Endothelial cell (in vitro differentiated cells): ENCODE results near the gene FSCN2. TPM values are rescaled to one million over a fixed set of nuclear protein-coding genes. Genes with fewer than 3 reads are reported as not detected.

ENCODE experiments used
- DNase-seq: peaks from one replicate; pipeline ENCODE4 v3.0.0; 2021; ENCODE audit warnings: low spot score
- H3K27ac Mint-ChIP-seq: one replicate; pipeline ENCODE4 v1.8.0; 2021; ENCODE audit warnings: mixed read lengths, inconsistent platforms; ENCODE audit not compliant: unreplicated experiment
- H3K27me3 Mint-ChIP-seq: one replicate; pipeline ENCODE4 v1.8.0; 2021; ENCODE audit warnings: mild to moderate bottlenecking, moderate library complexity, mixed read lengths, inconsistent platforms; ENCODE audit not compliant: unreplicated experiment
- H3K36me3 Mint-ChIP-seq: one replicate; pipeline ENCODE4 v1.8.0; 2021; ENCODE audit warnings: mild to moderate bottlenecking, low read depth, mixed read lengths, inconsistent platforms; ENCODE audit not compliant: unreplicated experiment
- H3K4me1 Mint-ChIP-seq: one replicate; pipeline ENCODE4 v1.8.0; 2021; ENCODE audit warnings: mild to moderate bottlenecking, mixed read lengths, inconsistent platforms; ENCODE audit not compliant: unreplicated experiment
- H3K4me3 Mint-ChIP-seq: one replicate; pipeline ENCODE4 v1.8.0; 2021; ENCODE audit warnings: mild to moderate bottlenecking, mixed read lengths, inconsistent platforms; ENCODE audit not compliant: unreplicated experiment
- H3K9me3 Mint-ChIP-seq: one replicate; pipeline ENCODE4 v1.8.0; 2021; ENCODE audit warnings: mixed read lengths, inconsistent platforms; ENCODE audit not compliant: unreplicated experiment
- total RNA-seq: library from RNA; stranded (reverse); fragmentation: NEBNext Ultra II Directional; extraction: Animal tissue kit (Norgen Biotek cat#: 25700); gene quantifications from one replicate; pipeline ENCODE4 v1.2.1, GENCODE V29; 2021; ENCODE audit not compliant: unreplicated experiment
- TF ChIP-seq, protein P1 (sequence below): fragments of 200-600 bp; sonication (generic); IDR thresholded peaks from one replicate; pipeline ENCODE4 v1.5.0; 2021; ENCODE audit warnings: antibody characterized with exemption; ENCODE audit not compliant: unreplicated experiment

The FSCN2 gene
- total RNA-seq, 1 donor from 2014 or later = 1.5 TPM

DNA sequence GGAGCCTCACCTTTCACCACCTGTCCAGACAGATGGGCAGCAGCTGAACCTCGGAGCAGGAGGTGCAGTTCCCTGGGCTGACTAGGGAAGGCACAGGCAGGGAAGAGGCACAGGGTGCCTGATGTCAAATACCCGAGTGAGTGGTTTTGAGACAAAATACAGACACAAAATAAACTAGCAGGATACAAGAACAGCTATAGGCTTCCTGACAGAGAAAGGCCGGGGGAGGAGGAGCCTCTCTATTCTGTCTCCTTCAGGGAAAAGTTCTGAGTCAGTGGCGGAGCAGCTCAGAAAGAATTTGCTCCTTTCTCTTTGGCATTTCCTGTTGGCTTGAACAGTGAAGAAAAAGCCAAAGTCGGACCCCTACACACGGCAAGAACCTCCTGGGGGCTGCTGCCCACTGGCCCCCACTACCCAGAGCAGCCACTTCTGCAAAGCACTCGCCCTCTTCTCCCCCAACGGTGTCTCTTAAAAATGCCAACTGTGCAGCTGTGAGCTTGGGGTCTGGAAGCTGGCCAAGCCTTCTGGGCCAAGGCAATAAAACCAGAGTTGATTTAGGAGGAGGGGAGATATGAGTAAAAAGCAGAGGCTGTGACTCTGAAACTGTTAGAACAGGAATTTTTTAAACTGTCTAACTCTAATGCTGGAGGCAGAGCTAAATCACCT is 38.4 kb downstream of the FSCN2 start:
- TF ChIP-seq, protein P1, sequence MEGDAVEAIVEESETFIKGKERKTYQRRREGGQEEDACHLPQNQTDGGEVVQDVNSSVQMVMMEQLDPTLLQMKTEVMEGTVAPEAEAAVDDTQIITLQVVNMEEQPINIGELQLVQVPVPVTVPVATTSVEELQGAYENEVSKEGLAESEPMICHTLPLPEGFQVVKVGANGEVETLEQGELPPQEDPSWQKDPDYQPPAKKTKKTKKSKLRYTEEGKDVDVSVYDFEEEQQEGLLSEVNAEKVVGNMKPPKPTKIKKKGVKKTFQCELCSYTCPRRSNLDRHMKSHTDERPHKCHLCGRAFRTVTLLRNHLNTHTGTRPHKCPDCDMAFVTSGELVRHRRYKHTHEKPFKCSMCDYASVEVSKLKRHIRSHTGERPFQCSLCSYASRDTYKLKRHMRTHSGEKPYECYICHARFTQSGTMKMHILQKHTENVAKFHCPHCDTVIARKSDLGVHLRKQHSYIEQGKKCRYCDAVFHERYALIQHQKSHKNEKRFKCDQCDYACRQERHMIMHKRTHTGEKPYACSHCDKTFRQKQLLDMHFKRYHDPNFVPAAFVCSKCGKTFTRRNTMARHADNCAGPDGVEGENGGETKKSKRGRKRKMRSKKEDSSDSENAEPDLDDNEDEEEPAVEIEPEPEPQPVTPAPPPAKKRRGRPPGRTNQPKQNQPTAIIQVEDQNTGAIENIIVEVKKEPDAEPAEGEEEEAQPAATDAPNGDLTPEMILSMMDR = no peak
- H3K4me3 Mint-ChIP-seq = no peak overlapping the region
- H3K4me1 Mint-ChIP-seq = peaks cover 8% of the 10 kb centered on the region
- peak overlapping the region; percentile 89 for H3K27ac Mint-ChIP-seq
- H3K9me3 Mint-ChIP-seq = no peaks in the 10 kb centered on the region
- peaks cover 2% of the 10 kb centered on the region for H3K27me3 Mint-ChIP-seq
- DNase-seq = peak; percentile 28
- H3K36me3 Mint-ChIP-seq = peaks cover 37% of the 10 kb centered on the region

DNA sequence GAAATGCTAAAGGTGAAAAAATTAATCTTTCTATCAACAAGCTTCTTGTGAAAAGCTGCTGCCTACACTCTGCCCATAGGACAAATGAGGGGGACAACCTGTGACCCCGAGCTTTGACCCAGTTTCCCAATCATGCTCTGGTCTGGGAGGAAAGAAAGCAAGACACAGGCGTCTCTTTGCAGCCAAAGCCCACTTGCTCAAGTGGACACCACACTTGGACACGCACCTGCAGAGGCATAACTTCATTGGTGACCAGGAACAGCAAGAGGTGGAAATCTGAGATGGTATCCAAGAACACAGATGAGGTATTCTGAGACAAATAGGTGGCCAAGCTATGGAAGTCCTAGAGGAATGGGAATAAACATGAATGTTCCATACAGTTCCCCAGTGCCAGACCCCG is 39.0 kb downstream of the FSCN2 start:
- H3K4me1 Mint-ChIP-seq = peaks cover 8% of the 10 kb centered on the region
- H3K27me3 Mint-ChIP-seq = peaks cover 2% of the 10 kb centered on the region
- DNase-seq = no peak
- TF ChIP-seq, protein P1 = no peak
- H3K4me3 Mint-ChIP-seq = no peak overlapping the region
- peaks cover 37% of the 10 kb centered on the region for H3K36me3 Mint-ChIP-seq
- no peaks in the 10 kb centered on the region for H3K9me3 Mint-ChIP-seq
- H3K27ac Mint-ChIP-seq = peak overlapping the region; percentile 89

DNA sequence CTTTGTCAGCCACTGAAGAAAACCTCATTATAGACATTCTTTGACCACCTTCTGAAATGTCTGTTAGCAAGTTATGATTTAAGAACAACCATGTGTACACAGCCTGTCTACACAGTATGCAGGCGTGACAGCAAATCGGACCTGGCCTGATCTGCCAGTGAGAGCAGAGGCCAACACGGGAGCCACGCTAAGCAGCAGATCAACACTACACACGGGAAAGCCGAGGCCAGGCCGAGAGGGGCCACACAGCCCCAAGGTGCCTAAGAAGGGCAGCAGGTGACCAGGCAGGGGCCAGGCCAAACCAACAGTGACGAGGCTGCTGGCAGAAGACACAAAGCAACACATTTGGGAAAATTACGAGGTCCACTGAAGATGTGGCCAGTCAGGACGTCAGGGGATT is 40.2 kb downstream of the FSCN2 start:
- no peak overlapping the region for H3K4me3 Mint-ChIP-seq
- no peak overlapping the region for H3K27ac Mint-ChIP-seq
- peaks cover 2% of the 10 kb centered on the region for H3K27me3 Mint-ChIP-seq
- TF ChIP-seq, protein P1 = no peak
- DNase-seq = no peak
- H3K4me1 Mint-ChIP-seq = peaks cover 8% of the 10 kb centered on the region
- no peaks in the 10 kb centered on the region for H3K9me3 Mint-ChIP-seq
- peaks cover 39% of the 10 kb centered on the region for H3K36me3 Mint-ChIP-seq

DNA sequence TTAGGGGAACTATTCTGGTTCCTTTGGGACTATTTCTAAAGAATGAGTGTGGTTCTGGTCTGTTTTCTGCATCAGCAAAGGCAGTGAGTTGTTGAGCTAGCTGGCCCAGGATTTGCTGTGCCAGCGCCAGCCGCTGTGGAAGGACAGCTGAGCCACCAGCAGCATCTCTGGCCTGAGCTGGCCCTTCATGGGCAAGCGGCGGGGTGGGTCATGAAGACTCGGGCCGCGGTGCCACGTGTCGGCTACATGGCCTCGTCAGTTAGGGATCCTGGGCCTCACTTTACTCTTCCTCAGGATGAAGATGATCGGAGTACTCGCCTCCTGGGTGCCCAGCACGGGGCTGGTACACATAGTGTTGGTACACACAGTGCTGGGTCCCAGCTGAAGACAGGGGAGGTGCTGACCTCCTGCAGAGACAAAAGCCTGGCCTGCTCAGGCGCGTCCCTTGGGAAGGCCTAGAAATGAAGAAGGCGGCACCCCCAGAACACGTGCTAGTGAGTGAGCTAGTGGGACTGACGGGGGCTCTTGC is 41.9 kb downstream of the FSCN2 start:
- H3K27me3 Mint-ChIP-seq = peaks cover 2% of the 10 kb centered on the region
- H3K4me3 Mint-ChIP-seq = no peak overlapping the region
- no peaks in the 10 kb centered on the region for H3K9me3 Mint-ChIP-seq
- H3K36me3 Mint-ChIP-seq = peaks cover 45% of the 10 kb centered on the region
- peak overlapping the region; percentile 13 for H3K27ac Mint-ChIP-seq
- TF ChIP-seq, protein P1 = no peak
- no peak for DNase-seq
- peaks cover 8% of the 10 kb centered on the region for H3K4me1 Mint-ChIP-seq

DNA sequence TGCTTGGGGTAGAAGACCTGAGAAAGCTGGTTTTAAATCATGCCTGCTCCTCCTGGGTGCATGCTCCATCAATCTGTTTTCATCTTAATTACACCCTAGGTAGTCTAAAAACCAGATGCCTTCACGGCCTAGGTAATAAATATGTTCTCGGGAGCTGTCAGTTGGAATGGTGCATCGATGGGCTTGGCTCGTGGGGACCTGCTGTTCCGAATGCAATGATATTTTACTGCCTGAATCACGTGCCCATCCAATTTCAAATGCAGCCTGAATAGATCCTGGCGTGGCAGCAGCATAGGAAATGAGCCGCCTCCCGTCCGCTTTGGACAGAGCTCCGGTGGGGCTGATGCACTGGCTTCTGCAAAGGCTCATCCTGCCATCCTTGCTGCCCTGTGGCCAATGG is 42.8 kb downstream of the FSCN2 start:
- TF ChIP-seq, protein P1 = no peak
- Mint-ChIP-seq H3K9me3 (no peaks in the 10 kb centered on the region), H3K4me3 (no peak overlapping the region), H3K27ac (no peak overlapping the region), H3K36me3 (peaks cover 43% of the 10 kb centered on the region), H3K4me1 (peaks cover 5% of the 10 kb centered on the region), H3K27me3 (no peaks in the 10 kb centered on the region)
- DNase-seq = no peak
